ENCODE results near the gene CCDC6.

GRCh38 chr10:59937720-59938119 is 31.4 kb upstream of the CCDC6 start:
- TF ChIP-seq CTCF (conservative IDR thresholded peaks at IDR 0.05; ENCODE audit: low read depth, low read length) (no peak), EZH2 (IDR thresholded peaks at IDR 0.05; ENCODE audit: low read length, unreplicated experiment) (no peak)
